Measurements from ENCODE around the gene NUP50. TPM values are rescaled to one million over a fixed set of nuclear protein-coding genes. Genes with fewer than 3 reads are reported as not detected.
A peak's percentile ranks its signal among the peaks of the same experiment; 100 is the strongest.

The NUP50 gene
- total RNA-seq, 4 donors from 2014 or later: 38.9 to 96.9 (median 72.0) TPM

GRCh38 chr22:45164270-45165088, 754 bp downstream of the NUP50 start:
- no peak for TF ChIP-seq POLR2A (IDR thresholded peaks at IDR 0.05)
- no peak for TF ChIP-seq CTCF (IDR thresholded peaks at IDR 0.05)
- TF ChIP-seq EP300 (IDR thresholded peaks at IDR 0.05): no peak
- no peaks in the 10 kb centered on the region for H3K27me3 ChIP-seq
- peaks cover 0 to 14% (median 6%) of the 10 kb centered on the region in 3 donors for H3K36me3 ChIP-seq
- peak overlapping the region; percentile 72 to 97 (median 86) for H3K4me3 ChIP-seq
- H3K4me1 ChIP-seq: peaks cover 0 to 44% (median 9%) of the 10 kb centered on the region in 4 donors
- H3K9me3 ChIP-seq: no peaks in the 10 kb centered on the region
- no peak for DNase-seq (ENCODE audit: low spot score in 2 of 2)
- WGBS, 2 donors: 0 to 1% methylated on average over 45 to 52 of the region's 59 CpGs
- H3K27ac ChIP-seq: peak overlapping the region; percentile 69 to 94 (median 88)

- Histone ChIP-seq H3K4me1 (peaks cover 0 to 36% (median 9%) of the 10 kb centered on the region in 4 donors), H3K36me3 (peaks cover 0 to 38% (median 22%) of the 10 kb centered on the region in 3 donors), H3K27ac (no peak overlapping the region), H3K27me3 (no peaks in the 10 kb centered on the region), H3K9me3 (no peaks in the 10 kb centered on the region), H3K4me3 (no peak overlapping the region)
- 68 to 72% methylated on average over 5 of the region's 5 CpGs for WGBS, 2 donors
- DNase-seq (ENCODE audit: low spot score in 2 of 2): no peak
- TF ChIP-seq POLR2A (IDR thresholded peaks at IDR 0.05): no peak
These were observed 3.2 kb downstream of the NUP50 start for GRCh38 chr22:45166932-45167331.

- Histone ChIP-seq H3K9me3 (no peaks in the 10 kb centered on the region), H3K4me3 (no peak overlapping the region), H3K27me3 (no peaks in the 10 kb centered on the region), H3K4me1 (peaks cover 0 to 30% (median 9%) of the 10 kb centered on the region in 4 donors), H3K36me3 (peaks cover 0 to 64% (median 38%) of the 10 kb centered on the region in 3 donors), H3K27ac (no peak overlapping the region)
- TF ChIP-seq EP300 (IDR thresholded peaks at IDR 0.05) (no peak), CTCF (IDR thresholded peaks at IDR 0.05) (no peak), POLR2A (IDR thresholded peaks at IDR 0.05) (no peak)
- WGBS, 2 donors: 80 to 85% methylated on average over 19 of the region's 19 CpGs
- DNase-seq (ENCODE audit: low spot score in 2 of 2): no peak
These were observed 6.1 kb downstream of the NUP50 start for GRCh38 chr22:45169591-45170466.

GRCh38 chr22:45171830-45172229, 8.1 kb downstream of the NUP50 start:
- TF ChIP-seq CTCF (IDR thresholded peaks at IDR 0.05) (no peak), POLR2A (IDR thresholded peaks at IDR 0.05) (no peak), EP300 (IDR thresholded peaks at IDR 0.05) (no peak)
- H3K27me3 ChIP-seq: no peaks in the 10 kb centered on the region
- H3K4me1 ChIP-seq: peaks cover 0 to 23% (median 3%) of the 10 kb centered on the region in 4 donors
- no peak overlapping the region for H3K27ac ChIP-seq
- H3K4me3 ChIP-seq: no peak overlapping the region
- WGBS, 2 donors: 78 to 86% methylated on average over 6 of the region's 6 CpGs
- no peak for DNase-seq (ENCODE audit: low spot score in 2 of 2)
- H3K9me3 ChIP-seq: no peaks in the 10 kb centered on the region
- H3K36me3 ChIP-seq: peaks cover 0 to 77% (median 38%) of the 10 kb centered on the region in 3 donors

- TF ChIP-seq POLR2A (IDR thresholded peaks at IDR 0.05): no peak
- TF ChIP-seq EP300 (IDR thresholded peaks at IDR 0.05): no peak
- no peak for TF ChIP-seq CTCF (IDR thresholded peaks at IDR 0.05)
- peaks cover 0 to 89% (median 38%) of the 10 kb centered on the region in 3 donors for H3K36me3 ChIP-seq
- no peak overlapping the region for H3K27ac ChIP-seq
- peaks cover 0 to 17% (median 3%) of the 10 kb centered on the region in 4 donors for H3K4me1 ChIP-seq
- H3K27me3 ChIP-seq: no peaks in the 10 kb centered on the region
- DNase-seq (ENCODE audit: low spot score in 2 of 2): no peak
- H3K4me3 ChIP-seq: no peak overlapping the region
- WGBS, 2 donors: 79 to 82% methylated on average over 7 of the region's 7 CpGs
- H3K9me3 ChIP-seq: no peaks in the 10 kb centered on the region
These were observed 9.3 kb downstream of the NUP50 start for GRCh38 chr22:45172881-45173585.
